GM21390 (cell line): ENCODE measurements around the gene JAK2.
"Not testable (repeated sequence)": the region's sequence is repeated elsewhere in the genome, so short reads cannot be mapped to it uniquely, and the experiment has no call there.

Experiments
- ATAC-seq: cut with Tn5 transposase; IDR thresholded peaks from one replicate; pipeline ENCODE4 v1.9.1; 2021; ENCODE audit not compliant: unreplicated experiment

Gene JAK2

GRCh38 chr9:4980086-4980727 is 4.9 kb upstream of the JAK2 start:
- ATAC-seq, result no peak

DNA sequence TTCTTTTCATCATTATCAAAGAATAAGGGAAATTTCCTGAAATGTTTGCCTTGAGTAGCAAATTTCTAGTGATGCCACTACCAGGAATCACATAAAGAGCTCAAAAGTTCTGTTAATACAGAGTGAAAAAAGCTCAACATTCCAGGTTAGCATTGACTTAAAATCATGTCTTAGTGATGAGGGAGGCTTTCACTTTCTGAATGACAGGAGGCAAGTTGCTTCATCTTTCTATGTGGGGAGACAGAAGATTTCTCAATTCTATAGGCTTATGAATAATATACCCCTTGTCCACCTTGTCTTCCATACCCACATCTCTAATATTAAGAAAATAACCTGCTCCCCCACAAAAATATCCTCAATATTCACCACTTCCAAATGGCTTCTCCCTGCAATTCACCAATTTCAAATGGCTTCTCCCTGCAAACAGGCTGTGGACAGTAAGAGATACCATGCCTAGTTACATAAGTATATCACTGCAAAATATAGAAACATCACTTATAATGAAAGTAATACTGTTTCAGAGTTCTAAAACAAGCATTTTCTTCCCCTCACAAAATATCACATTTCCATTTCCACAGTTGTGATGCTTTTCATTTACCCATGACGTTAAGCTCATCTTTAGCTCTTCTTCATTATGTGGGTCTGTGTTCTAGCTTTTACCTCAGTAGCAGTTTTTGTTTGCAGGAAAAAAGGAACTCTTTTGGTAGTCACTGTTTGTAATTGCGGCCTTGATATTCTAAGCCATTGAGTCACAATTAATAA is 2.2 kb upstream of the JAK2 start:
- no peak for ATAC-seq

DNA sequence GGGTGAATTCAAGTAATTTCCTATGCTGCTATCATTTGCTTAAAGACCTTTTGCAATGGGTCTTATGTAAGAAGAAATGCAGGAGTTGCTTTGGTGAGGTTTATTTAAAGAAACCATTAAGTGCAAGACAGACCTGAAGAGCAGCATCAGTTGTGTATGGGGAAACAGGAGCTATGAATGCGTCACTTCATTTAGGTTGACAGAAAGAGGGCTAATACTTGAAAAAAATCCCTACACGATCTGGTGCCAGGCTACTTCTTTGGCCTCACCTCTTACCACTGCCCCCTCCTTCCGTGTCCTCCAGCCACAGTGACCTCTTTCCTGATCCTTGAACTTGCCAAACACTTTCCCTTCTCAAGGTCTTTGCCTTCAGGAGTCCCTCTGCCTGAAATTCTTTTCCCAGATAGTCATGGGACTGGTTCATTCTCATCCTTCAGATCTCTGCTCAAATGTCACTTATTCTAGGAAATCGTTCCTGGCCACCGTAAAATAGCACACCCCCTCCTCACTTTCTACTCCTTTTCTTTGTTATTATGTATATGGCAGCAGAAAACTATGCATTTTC is 1.4 kb upstream of the JAK2 start:
- ATAC-seq, result no peak

DNA sequence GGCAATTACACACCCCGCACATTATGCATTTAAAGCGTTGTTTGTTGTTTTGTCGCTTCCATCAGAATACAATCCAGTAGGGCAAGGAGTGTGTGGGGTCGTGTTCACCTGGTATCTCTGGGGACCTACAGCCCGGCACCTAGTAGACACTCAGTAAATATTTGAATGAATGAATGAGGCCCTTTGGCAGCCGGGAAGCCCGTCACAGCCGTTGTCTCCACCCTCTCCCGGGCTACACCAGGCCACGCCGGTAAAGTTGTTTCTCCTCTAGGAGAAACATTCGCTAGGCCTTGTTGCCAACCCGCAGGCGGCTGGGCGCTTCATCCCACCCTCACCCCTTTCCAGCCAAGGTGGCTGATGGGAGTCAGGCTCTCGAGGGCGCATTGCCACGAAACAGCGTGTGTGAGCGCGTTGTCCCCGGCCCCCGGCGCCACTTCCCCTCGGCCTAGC is 876 bp upstream of the JAK2 start:
- peak; percentile 5 for ATAC-seq

DNA sequence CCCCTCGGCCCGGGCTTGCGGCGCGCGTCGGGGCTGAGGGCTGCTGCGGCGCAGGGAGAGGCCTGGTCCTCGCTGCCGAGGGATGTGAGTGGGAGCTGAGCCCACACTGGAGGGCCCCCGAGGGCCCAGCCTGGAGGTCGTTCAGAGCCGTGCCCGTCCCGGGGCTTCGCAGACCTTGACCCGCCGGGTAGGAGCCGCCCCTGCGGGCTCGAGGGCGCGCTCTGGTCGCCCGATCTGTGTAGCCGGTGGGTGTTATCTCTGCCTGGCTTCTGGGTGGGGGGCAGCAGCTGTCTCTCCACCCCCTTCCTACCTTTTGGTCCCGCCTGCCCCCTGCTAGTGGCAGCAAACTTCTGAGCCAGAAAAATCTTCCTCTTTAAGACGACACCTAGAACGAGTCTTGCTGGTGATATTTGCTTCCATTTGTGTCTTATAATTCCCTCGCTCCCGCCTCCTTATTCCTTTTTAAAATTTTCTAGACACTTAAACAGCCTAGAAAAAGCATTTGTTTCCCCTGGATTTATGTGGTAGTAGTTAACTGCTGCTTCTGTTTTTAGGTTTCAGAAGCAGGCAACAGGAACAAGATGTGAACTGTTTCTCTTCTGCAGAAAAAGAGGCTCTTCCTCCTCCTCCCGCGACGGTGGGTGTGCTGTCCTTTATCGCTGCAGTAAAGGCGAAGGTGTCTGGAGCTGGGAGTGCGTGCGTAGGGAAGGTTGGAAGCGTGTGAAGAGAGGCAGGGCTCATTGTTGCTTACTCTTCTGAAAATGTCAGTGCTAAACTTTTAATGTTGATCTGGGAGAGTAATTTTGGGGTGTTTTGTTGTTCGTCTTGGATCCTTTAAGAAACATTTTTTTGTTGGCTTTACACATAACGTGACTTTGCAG is 554 bp downstream of the JAK2 start:
- no peak for ATAC-seq

DNA sequence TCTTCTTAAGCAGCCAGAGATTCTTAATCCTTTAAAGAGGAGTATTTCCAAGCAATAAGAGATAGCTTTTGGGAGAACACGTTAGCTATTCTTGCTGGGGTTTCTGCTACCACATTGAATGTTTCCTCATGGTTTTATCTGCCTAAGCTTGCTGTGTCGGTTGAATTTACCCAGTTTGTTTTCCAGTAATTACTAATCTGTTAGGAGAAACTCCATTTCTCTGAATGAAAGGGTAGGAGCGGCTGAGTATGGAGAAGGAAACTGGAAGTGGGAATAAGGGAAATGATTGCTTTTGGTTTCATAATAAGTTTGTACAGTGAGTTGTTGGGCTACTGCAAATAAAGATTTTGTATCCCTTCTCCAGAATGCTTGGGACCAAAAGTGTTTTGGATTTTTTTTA is 1.2 kb downstream of the JAK2 start:
- ATAC-seq, result no peak

- ATAC-seq, result no peak
Measured at GRCh38 chr9:4986783-4987182, 1.7 kb downstream of the JAK2 start.

DNA sequence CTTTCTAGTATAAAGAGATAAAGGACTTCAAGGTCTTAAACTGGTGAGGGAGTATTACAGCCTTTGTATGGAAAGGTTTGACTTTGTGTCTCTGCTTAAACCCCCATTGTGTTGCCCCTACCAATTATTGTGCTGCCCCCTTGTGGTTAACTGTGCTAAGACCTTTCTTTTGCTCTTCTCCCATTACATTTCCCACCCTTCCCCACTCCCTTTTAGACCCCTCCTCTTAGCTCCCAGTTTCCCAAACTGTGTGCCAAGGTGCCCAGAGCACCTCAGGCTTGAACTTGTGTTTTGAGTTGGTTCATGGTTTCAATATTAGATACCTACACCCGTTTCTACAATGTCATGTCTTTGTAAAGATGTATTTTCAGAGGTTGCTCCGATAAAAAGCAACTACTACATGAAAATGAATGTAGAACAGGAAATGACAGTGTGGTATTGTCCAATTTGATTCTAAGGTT is 2.9 kb downstream of the JAK2 start:
- ATAC-seq, result no peak

DNA sequence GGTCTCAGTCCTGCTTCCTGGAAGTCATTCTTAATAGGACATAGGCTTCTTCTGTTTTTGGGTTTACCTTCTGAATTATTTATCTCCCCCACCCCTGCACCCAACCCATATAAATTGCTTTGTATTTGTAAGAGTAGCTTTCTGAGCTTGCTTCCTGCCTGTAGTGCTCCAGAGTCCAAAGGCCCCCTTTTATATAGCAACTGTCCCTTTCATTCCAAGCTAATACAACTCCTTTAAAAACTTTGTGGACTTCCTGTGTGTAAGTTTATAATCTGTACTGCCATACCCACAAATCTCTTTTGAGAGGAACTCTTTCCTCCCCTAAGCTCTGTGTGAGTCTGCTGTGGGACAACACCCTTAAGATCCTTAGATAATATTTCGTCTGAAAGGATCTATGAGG is 7.8 kb downstream of the JAK2 start:
- no peak for ATAC-seq

DNA sequence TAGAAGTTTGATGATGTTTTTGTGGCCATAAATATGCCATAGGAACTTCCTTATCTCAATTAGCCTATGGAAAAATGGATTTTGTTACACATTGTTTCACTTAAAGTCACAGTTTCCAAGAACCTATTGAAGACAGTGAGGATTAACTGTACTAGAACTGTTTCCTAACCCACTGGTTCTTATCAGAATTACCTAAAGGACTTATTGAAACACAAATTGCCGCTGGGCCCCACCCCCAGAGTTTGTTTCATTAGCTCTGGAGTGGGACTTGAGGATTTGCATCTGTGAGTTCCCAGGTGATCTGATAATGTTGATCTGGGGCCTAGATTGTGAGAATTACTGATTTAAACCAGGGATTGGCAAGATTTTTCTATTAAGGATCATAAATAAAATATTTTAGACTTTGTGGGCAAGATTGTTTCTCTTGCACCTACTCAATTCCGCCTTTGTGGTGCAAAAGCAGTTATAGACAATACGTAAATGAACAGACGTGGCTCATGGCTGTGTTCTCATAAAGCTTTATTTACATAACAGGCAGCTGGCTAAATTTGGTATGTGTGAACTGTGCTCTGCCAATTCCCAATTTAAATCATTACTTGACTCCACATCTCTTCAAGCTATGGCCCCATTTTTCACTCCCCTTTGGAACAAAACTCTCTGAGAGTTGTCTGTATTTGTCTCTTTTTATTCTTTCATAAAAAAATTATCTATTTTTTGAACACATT is 9.3 kb downstream of the JAK2 start:
- no peak for ATAC-seq

DNA sequence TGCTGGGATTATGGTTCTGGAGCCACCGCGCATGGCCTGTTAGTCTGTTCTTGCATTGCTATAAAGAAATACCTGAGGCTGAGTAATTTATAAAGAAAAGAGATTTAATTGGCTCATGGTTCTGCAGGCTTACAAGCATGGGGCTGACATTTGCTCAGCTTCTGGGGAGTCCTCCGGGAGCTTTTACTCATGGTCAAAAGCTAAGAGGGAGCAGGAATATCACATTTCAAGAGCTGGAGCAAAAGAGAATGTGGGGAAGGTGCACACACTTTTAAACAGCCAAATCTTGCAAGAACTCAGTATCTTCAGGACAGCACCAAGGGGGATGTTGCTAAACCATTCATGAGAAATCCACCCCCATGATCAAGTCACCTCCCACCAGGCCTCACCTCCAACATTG is 12.1 kb downstream of the JAK2 start:
- ATAC-seq, result no peak

- no peak for ATAC-seq
Measured at GRCh38 chr9:4997631-4998030, 12.6 kb downstream of the JAK2 start.

GRCh38 chr9:5002811-5003210 is 17.7 kb downstream of the JAK2 start:
- ATAC-seq, result no peak

GRCh38 chr9:5004481-5004880 is 19.4 kb downstream of the JAK2 start:
- ATAC-seq, result no peak

DNA sequence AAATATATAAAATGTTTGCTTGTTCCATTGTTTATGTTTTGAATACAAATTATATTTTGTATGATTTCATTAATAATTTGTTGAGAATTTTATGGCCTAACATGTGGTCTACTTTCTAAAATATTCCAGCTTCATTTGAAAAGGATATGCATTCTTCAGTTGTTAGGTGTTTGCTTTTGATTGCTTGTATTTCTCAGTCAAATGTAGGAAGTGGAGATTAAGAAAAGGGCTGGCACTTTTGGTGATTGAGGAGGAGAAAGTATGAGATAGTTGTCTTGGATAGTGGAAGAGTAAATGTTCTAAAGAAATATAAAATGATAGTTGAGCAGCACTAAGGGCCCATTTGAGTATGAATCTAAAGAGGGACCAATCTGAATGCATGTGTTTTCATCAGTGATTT is 23.1 kb downstream of the JAK2 start:
- no peak for ATAC-seq

GRCh38 chr9:5013374-5013773 is 28.3 kb downstream of the JAK2 start:
- no peak for ATAC-seq

GRCh38 chr9:5015934-5016333 is 30.9 kb downstream of the JAK2 start:
- no peak for ATAC-seq

DNA sequence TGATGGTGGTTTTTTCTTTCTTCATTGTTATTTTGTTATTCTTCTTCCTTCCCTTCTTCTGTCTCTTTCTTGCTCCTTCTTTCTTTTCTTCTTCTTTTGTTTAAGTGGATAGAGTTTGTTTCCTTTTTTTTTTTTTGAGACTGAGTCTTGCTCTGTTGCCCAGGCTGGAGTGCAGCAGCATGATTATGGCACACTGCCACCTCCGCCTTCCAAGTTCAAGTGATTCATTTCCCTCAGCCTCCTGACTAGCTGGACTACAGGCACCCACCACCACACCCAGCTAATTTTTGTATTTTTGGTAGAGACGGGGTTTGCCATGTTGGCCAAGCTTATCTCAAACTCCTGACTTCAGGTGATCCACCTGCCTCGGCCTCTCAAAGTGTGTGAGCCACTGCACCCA is 40.3 kb downstream of the JAK2 start:
- ATAC-seq, result no peak

DNA sequence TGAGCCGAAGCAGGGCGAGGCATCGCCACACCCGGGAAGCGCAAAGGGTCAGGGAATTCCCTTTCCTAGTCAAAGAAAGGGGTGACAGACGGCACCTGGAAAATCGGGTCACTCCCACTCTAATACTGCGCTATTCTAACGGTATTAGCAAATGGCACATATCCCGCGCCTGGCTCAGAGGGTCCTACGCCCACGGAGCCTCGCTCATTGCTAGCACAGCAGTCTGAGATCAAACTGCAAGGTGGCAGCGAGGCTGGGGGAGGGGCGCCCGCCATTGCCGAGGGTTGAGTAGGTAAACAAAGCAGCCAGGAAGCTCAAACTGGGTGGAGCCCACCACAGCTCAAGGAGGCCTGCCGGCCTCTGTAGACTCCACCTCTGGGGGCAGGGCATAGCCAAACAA is 46.9 kb downstream of the JAK2 start:
- ATAC-seq, result not testable (repeated sequence)

DNA sequence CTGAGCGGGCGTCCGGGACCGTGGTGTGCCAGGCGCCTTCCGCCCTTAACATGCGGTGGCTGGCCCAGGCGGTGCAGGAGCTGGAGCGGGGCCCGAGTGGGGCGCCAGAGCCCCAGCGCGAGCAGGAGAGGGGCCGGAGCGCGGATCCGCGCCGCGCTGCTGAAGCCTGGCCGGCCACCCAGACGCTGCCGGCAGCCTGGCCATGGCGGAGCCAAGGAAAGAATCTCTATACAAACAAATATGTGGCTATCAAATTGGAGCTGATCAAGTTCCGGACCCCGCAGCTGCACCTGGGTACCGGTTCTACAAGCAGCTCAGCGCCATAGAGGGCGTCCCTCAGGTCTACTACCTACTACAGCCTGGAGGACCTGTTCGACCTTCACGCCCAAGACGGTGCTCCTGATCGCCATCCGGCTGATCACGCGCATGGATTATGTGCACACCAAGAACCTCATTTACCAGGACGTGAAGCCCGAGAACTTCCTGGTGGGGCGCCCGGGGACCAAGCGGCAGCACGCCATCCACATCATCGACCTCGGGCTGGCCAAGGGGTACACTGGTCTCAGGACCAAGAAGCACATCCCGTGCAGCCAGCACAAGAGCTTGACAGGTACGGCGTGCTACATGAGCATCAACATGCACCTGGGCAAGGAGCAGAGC is 55.8 kb downstream of the JAK2 start:
- ATAC-seq, result no peak
